CD4-positive, CD25-positive, alpha-beta regulatory T cell (primary cell): ENCODE data around the gene RANGRF. TPM values are rescaled to one million over a fixed set of nuclear protein-coding genes. Genes with fewer than 3 reads are reported as not detected.

Experiments used
- polyA plus RNA-seq, 4 donors: library from polyadenylated mRNA; unstranded; fragments of 300-500 nt; fragmentation: Illumina TruSeq; gene quantifications; one replicate each; pipeline ENCODE4 v1.2.3, GENCODE V29; 2021
- total RNA-seq: library from RNA; stranded (reverse); gene quantifications from one replicate; pipeline ENCODE4 v1.2.3, GENCODE V29; 2022

The RANGRF gene
- total and polyA plus RNA-seq, 5 donors from 2014 or later: 40.0 to 131 (median 91.7) TPM

Other genes with a start within 250 kb of the RANGRF start
- not detected for gene ALOX15B, start 249.6 kb upstream of the RANGRF start, total RNA-seq
- not detected for gene ALOX15B, start 249.6 kb upstream of the RANGRF start, polyA plus RNA-seq
- gene ALOX12B, start 201.0 kb upstream of the RANGRF start, total RNA-seq: not detected
- under 1 TPM in 3 of 4 donors, not detected in 1; 0.53 to 0.68 (median 0.67) TPM for gene ALOX12B, start 201.0 kb upstream of the RANGRF start, polyA plus RNA-seq
- 0.15 TPM for gene ALOXE3, start 170.2 kb upstream of the RANGRF start, total RNA-seq
- under 1 TPM in 3 of 4 donors, not detected in 1; 0.18 to 0.51 (median 0.42) TPM for gene ALOXE3, start 170.2 kb upstream of the RANGRF start, polyA plus RNA-seq
- not detected for gene HES7, start 164.6 kb upstream of the RANGRF start, total RNA-seq
- gene HES7, start 164.6 kb upstream of the RANGRF start, polyA plus RNA-seq: not detected
- 1,740 TPM for gene PER1, start 136.3 kb upstream of the RANGRF start, total RNA-seq
- 1 to 10 TPM; 4.8 to 7.7 (median 6.2) TPM for gene PER1, start 136.3 kb upstream of the RANGRF start, polyA plus RNA-seq
- gene VAMP2, start 125.7 kb upstream of the RANGRF start, total RNA-seq: 205 TPM
- 10 to 100 TPM; 42.7 to 60.4 (median 59.3) TPM for gene VAMP2, start 125.7 kb upstream of the RANGRF start, polyA plus RNA-seq
- 27.3 TPM for gene TMEM107, start 112.3 kb upstream of the RANGRF start, total RNA-seq
- gene TMEM107, start 112.3 kb upstream of the RANGRF start, polyA plus RNA-seq: 10 to 100 TPM; 20.6 to 38.9 (median 29.9) TPM
- 10.1 TPM for gene BORCS6, start 98.5 kb upstream of the RANGRF start, total RNA-seq
- 10 to 100 TPM; 23.6 to 29.9 (median 25.4) TPM for gene BORCS6, start 98.5 kb upstream of the RANGRF start, polyA plus RNA-seq
- gene AURKB, start 78.1 kb upstream of the RANGRF start, total RNA-seq: 3.7 TPM
- gene AURKB, start 78.1 kb upstream of the RANGRF start, polyA plus RNA-seq: 1 to 10 TPM; 1.5 to 5.3 (median 3.4) TPM
- 265 TPM for gene CTC1, start 40.6 kb upstream of the RANGRF start, total RNA-seq
- 10 to 100 TPM; 20.2 to 32.4 (median 24.1) TPM for gene CTC1, start 40.6 kb upstream of the RANGRF start, polyA plus RNA-seq
- gene PFAS, start 39.4 kb upstream of the RANGRF start, total RNA-seq: 13.9 TPM
- gene PFAS, start 39.4 kb upstream of the RANGRF start, polyA plus RNA-seq: 10 to 100 TPM in 3 of 4 donors, 1 to 10 TPM in 1; 7.4 to 12.7 (median 11.2) TPM
- gene SLC25A35, start 6.7 kb downstream of the RANGRF start, total RNA-seq: 13.7 TPM
- 1 to 10 TPM in 3 of 4 donors, under 1 TPM in 1; 0.64 to 2.7 (median 1.7) TPM for gene SLC25A35, start 6.7 kb downstream of the RANGRF start, polyA plus RNA-seq
- gene ARHGEF15, start 21.6 kb downstream of the RANGRF start, total RNA-seq: not detected
- not detected for gene ARHGEF15, start 21.6 kb downstream of the RANGRF start, polyA plus RNA-seq
- not detected for gene ODF4, start 51.2 kb downstream of the RANGRF start, total RNA-seq
- not detected for gene ODF4, start 51.2 kb downstream of the RANGRF start, polyA plus RNA-seq
- 2,192 TPM for gene RPL26, start 94.5 kb downstream of the RANGRF start, total RNA-seq
- gene RPL26, start 94.5 kb downstream of the RANGRF start, polyA plus RNA-seq: 1,000 to 10,000 TPM; 1,483 to 1,963 (median 1,650) TPM
- 0.81 TPM for gene RNF222, start 109.2 kb downstream of the RANGRF start, total RNA-seq
- gene RNF222, start 109.2 kb downstream of the RANGRF start, polyA plus RNA-seq: under 1 TPM in 2 of 4 donors, not detected in 2; 0.19 to 0.27 TPM
- 240 TPM for gene NDEL1, start 147.2 kb downstream of the RANGRF start, total RNA-seq
- 10 to 100 TPM; 45.6 to 63.6 (median 54.6) TPM for gene NDEL1, start 147.2 kb downstream of the RANGRF start, polyA plus RNA-seq